Stomach (tissue), 9 donors: ENCODE results near the gene HEXIM1. TPM values are rescaled to one million over a fixed set of nuclear protein-coding genes. Genes with fewer than 3 reads are reported as not detected.

Source experiments
- DNase-seq, 2 donors: peaks; one replicate each; pipeline versions ENCODE4 v3.0.0 to v3.0.0-alpha.2; 2013 to 2019
- H3K27ac ChIP-seq, 5 donors: fragments of 200-600 bp in 4 of 5; sonication (generic) in 4 of 5; one replicate each; pipeline ENCODE4 v1.5.1; 2013 to 2019; ENCODE audit warnings: mild to moderate bottlenecking in 1 of 5, moderate library complexity in 1 of 5
- H3K27me3 ChIP-seq, 3 donors: fragments of 200-600 bp; sonication (generic); one replicate each; pipeline ENCODE4 v1.5.1; 2017 to 2019; ENCODE audit warnings: mixed run types in 1 of 3
- H3K36me3 ChIP-seq, 4 donors: fragments of 200-600 bp; sonication (generic); 1 replicate in 3 of 4; 2 replicates in 1 of 4; pipeline ENCODE4 v1.5.1; 2016 to 2019
- H3K4me1 ChIP-seq, 4 donors: fragments of 200-600 bp; sonication (generic); one replicate each; pipeline ENCODE4 v1.5.1; 2016 to 2019
- H3K4me3 ChIP-seq, 4 donors: fragments of 200-600 bp; sonication (generic) in 3 of 4; one replicate each; pipeline ENCODE4 v1.5.1; 2016 to 2019; ENCODE audit warnings: mild to moderate bottlenecking in 1 of 4
- H3K9me3 ChIP-seq, 4 donors: fragments of 200-600 bp; sonication (generic); one replicate each; pipeline ENCODE4 v1.5.1; 2016 to 2019
- CTCF ChIP-seq, 7 experiments: fragments of 450-650 bp in 4 of 7; fragments of 200-600 bp in 3 of 7; sonication (generic) in 3 of 7; IDR thresholded peaks; one replicate each; pipeline ENCODE4 v1.5.1; 2016 to 2019; ENCODE audit warnings: antibody characterized with exemption in 7 of 7, control low read depth in 2 of 7, mild to moderate bottlenecking in 1 of 7
- EP300 ChIP-seq: sonication (generic); formaldehyde crosslinking; IDR thresholded peaks from one replicate; pipeline ENCODE4 v1.6.1; 2017; ENCODE audit warnings: antibody characterized with exemption
- POLR2A ChIP-seq, 4 donors: fragments of 450-650 bp; IDR thresholded peaks; one replicate each; pipeline ENCODE4 v1.6.1; 2016; ENCODE audit warnings: antibody characterized with exemption in 4 of 4, control low read depth in 2 of 4, mild to moderate bottlenecking in 1 of 4, moderate library complexity in 1 of 4
- POLR2AphosphoS5 ChIP-seq, 3 donors: sonication (generic); formaldehyde crosslinking; IDR thresholded peaks; one replicate each; pipeline ENCODE4 v1.6.1; 2016; ENCODE audit warnings: antibody characterized with exemption in 3 of 3
- WGBS, 5 donors: extraction: QIAGEN DNeasy Blood & Tissue Kit in 3 of 5; methylation state at CpG; one replicate each; pipeline versions ENCODE4 v1.1.5 to v1.1.7; 2013 to 2018; 5-methylcytosine and 5-hydroxymethylcytosine counted together
- intact Hi-C: fragments of 100-400 bp; cut with DNase I; formaldehyde crosslinking; loops from one replicate; pipeline ENCODE4 v1.15.1; 2023; ENCODE audit warnings: low total_unique reads
- polyA plus RNA-seq, 3 donors: library from polyadenylated mRNA; stranded (reverse); fragments of 200-250 nt; gene quantifications; one replicate each; pipeline ENCODE4 v1.2.3, GENCODE V29; 2013
- total RNA-seq, 5 donors: library from RNA; depleted of rRNA; stranded (reverse); fragments of >200 nt; gene quantifications; one replicate each; pipeline versions ENCODE4 v1.1.0 to v1.2.3, GENCODE V29; 2014 to 2016
- donor health status: healthy with polysubstance abuse.
- donor health status: Bipolar disorder and iron deficiency.
- donor health status: healthy.

Gene HEXIM1
- total and polyA plus RNA-seq, 8 donors: 6.4 to 23.8 (median 15.7) TPM

- Histone ChIP-seq H3K4me3 (peak overlapping the region; percentile 28 to 41 (median 37)), H3K27ac (peak overlapping the region; percentile 76 to 85 (median 84)), H3K4me1 (peaks cover 31 to 51% (median 36%) of the 10 kb centered on the region in 4 donors), H3K9me3 (no peaks in the 10 kb centered on the region), H3K36me3 (peaks cover 0 to 15% (median 7%) of the 10 kb centered on the region in 4 donors), H3K27me3 (no peaks in the 10 kb centered on the region)
- intact Hi-C loops: no loop called here
- 28 to 38% (median 34%) methylated on average over 20 of the region's 20 CpGs for WGBS, 5 donors
- DNase-seq: peak; percentile 27 to 91
- TF ChIP-seq POLR2AphosphoS5 (IDR thresholded peaks at IDR 0.05) (no peak), POLR2A (IDR thresholded peaks at IDR 0.05) (no peak), EP300 (no peak), CTCF (IDR thresholded peaks at IDR 0.05) (no peak)
Observed at GRCh38 chr17:45171338-45172231, 23.3 kb downstream of the HEXIM1 start.

GRCh38 chr17:45172232-45172540, 23.9 kb downstream of the HEXIM1 start:
- TF ChIP-seq CTCF (IDR thresholded peaks at IDR 0.05) (no peak), EP300 (no peak), POLR2AphosphoS5 (IDR thresholded peaks at IDR 0.05) (no peak), POLR2A (IDR thresholded peaks at IDR 0.05) (no peak)
- Histone ChIP-seq H3K27me3 (no peaks in the 10 kb centered on the region), H3K27ac (peak overlapping the region; percentile 76 to 85 (median 84)), H3K9me3 (no peaks in the 10 kb centered on the region), H3K36me3 (peaks cover 0 to 15% (median 7%) of the 10 kb centered on the region in 4 donors), H3K4me3 (peak overlapping the region; percentile 28 to 41 (median 37)), H3K4me1 (peaks cover 31 to 52% (median 37%) of the 10 kb centered on the region in 4 donors)
- 51 to 79% (median 72%) methylated on average over 4 to 5 of the region's 5 CpGs for WGBS, 5 donors
- intact Hi-C loops: no loop called here
- DNase-seq: no peak

GRCh38 chr17:45172541-45173286, 24.4 kb downstream of the HEXIM1 start:
- H3K27me3 ChIP-seq: no peaks in the 10 kb centered on the region
- DNase-seq: peak; percentile 69 to 93
- H3K27ac ChIP-seq: peak overlapping the region; percentile 76 to 85 (median 84)
- H3K4me3 ChIP-seq: peak overlapping the region; percentile 28 to 41 (median 37)
- WGBS, 5 donors: 13 to 20% (median 16%) methylated on average over 9 to 10 of the region's 10 CpGs
- H3K9me3 ChIP-seq: no peaks in the 10 kb centered on the region
- intact Hi-C loops: no loop called here
- H3K4me1 ChIP-seq: peaks cover 31 to 52% (median 37%) of the 10 kb centered on the region in 4 donors
- peak in 1 of 3 donors; percentile 11 for TF ChIP-seq POLR2AphosphoS5 (IDR thresholded peaks at IDR 0.05)
- no peak for TF ChIP-seq POLR2A (IDR thresholded peaks at IDR 0.05)
- H3K36me3 ChIP-seq: peaks cover 0 to 15% (median 7%) of the 10 kb centered on the region in 4 donors

GRCh38 chr17:45175759-45176115, 27.5 kb downstream of the HEXIM1 start:
- no peak for DNase-seq
- intact Hi-C loops: no loop called here
- WGBS, 5 donors: 75 to 84% (median 78%) methylated on average over 3 of the region's 3 CpGs
- Histone ChIP-seq H3K27me3 (no peaks in the 10 kb centered on the region), H3K9me3 (no peaks in the 10 kb centered on the region), H3K27ac (peak overlapping the region in 1 of 5 donors; percentile 47), H3K4me1 (peaks cover 31 to 46% (median 34%) of the 10 kb centered on the region in 4 donors), H3K36me3 (no peaks in the 10 kb centered on the region), H3K4me3 (no peak overlapping the region)
- TF ChIP-seq POLR2AphosphoS5 (IDR thresholded peaks at IDR 0.05): no peak
- no peak for TF ChIP-seq EP300
- TF ChIP-seq CTCF (IDR thresholded peaks at IDR 0.05): no peak
- no peak for TF ChIP-seq POLR2A (IDR thresholded peaks at IDR 0.05)
